GM18505 (cell line): ENCODE measurements around the gene CNTNAP5.
"Not testable (repeated sequence)": the region's sequence is repeated elsewhere in the genome, so short reads cannot be mapped to it uniquely, and the experiment has no call there.

Experiments used
- ATAC-seq: cut with Tn5 transposase; IDR thresholded peaks from one replicate; pipeline ENCODE4 v1.9.1; 2021; ENCODE audit not compliant: unreplicated experiment
- POLR2A ChIP-seq: IDR thresholded peaks from 4 replicates; pipeline ENCODE4 v1.6.1; 2011; ENCODE audit warnings: borderline replicate concordance; ENCODE audit not compliant: insufficient read depth, insufficient read length; ENCODE audit errors: extremely low read depth

Gene CNTNAP5

DNA sequence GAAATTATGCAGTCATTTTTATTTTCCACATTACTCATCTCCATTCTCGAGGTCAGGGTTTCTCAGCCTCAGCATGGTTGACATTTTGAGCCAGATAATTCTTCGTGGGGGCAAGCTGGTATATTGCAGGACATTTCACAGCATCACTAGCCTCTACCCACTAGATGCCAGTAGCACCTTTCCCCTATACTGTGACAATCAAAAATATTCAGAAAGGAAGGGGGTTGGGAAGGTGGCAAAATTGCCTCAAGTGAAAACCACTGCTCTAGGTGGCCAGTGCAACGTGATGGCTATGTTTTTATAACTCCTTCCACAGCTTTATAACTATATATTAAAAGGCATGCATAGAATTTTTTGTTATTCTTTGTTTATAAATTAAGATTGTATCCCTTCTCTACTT lies 294.5 kb downstream of the CNTNAP5 start:
- ATAC-seq = no peak
- no peak for TF ChIP-seq POLR2A

DNA sequence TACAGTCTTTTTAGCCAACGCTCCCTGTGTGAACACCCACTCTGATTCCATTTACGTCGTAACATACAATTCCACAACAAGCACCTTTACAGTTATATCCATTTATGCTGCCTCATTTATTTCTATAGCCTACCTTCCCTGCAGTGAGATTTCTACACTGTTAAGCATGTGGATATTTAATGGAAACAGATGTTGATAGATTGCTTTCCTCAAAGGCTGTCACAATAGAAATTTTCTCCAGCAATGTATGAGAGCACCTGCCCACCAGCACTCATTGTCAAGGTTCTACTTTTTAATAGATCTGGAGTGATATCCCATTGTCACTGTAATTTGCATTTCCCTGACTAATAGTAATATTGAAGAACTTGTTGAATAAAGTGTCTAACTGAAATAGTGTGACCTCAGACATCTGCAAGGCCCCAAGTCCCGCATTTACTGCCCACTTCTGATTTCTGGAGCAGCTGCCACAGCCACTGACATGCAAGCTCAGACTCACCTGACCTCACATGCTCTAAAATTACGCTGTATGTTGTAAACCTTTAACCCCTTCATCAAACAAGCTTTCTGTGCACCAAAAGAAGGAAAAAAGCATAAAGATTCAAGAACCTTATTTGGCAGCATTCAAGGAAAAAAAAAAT lies 295.1 kb downstream of the CNTNAP5 start:
- ATAC-seq = no peak
- no peak for TF ChIP-seq POLR2A

DNA sequence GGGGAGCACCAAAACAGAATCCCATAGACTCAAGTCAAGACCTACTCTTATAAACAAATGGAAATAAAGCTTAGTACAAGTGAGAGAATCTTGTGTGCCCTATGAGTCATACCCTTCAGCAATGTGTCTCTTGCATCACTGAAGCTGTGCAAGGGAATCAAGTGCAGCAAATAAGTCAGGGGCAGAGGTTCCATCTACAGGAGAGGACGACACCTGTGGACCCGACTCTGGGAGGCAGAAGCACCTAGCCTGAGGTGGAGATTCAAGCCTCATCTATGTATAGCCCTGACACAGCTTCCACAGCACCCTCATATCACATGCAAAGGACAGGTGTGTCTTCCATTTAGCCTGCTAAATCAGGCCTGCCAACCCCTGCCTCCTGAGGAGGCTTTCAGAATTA lies 298.2 kb downstream of the CNTNAP5 start:
- no peak for ATAC-seq
- no peak for TF ChIP-seq POLR2A

DNA sequence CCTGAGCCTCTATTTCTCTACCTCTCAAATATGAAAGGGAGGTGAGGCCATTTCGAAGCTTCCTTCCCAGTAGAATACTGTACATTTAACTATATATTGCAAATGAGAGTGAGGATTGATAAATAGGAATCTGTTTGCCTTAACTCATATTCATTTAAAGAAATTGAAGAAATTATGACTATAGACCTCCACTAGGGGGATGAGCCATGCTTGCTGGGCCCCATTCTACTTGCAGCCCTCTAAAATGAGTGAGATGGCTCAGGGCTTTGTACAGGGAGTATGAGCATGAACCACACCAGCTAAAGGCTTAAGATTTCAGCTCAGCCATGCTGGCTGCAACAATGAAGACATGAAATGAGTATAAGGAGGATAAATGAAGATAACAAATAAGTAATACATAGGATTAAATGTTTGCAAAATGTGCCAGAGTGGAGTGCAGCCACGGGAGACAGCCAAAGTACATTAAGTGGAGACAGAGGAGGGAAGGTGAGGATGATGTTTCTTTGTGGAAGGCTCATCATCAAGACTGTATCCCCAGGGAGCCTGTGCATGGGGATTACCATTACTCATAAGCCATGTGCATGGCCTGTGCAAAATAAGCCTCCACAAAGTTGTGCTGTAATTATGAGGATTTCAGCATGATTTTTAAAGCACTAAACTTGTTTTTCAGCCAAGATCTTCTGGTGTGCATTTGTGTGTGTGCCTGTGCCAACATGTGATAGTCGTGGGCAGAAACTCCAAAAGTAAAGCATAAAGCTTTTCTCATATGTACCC lies 300.8 kb downstream of the CNTNAP5 start:
- ATAC-seq = no peak

DNA sequence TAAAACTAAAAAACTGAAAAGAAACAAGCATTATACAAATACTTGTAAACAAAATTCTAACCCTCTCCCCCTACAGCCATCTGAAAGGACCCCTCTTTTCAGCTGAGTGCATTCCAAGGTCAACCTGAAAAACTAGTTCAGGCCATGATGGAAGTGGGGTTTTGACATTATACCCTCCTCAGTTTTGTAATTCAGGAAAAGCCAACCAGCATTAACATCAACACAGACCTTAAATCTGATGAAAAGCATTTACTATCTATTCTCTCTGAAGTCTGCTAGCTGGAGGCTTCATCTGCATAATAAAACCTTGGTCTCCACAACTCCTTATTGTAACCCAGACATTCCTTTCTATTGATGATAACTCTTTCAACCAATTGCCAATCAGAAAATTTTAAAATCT lies 302.2 kb downstream of the CNTNAP5 start:
- TF ChIP-seq POLR2A = no peak

More for the DNA sequence above, 300.8 kb downstream of the CNTNAP5 start:
- no peak for TF ChIP-seq POLR2A

DNA sequence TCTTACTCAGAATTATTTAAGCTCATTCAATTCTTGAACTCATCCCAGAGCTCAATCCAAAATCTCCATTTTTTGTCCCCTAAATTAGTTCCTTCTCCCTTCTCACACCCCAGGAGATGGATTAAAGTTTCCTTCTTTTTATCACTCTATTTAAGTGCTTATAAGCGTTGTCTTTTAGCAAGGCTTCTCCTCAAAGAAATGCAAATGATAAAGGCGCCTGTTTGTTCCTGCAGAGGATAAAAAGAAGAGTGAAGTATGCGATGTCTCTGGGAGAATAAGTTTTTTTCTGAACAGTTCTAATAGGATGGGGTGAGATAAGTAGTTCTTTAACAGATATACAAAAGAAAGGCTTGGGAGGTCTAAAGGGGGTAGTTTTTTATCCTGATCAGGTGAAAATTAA lies 303.3 kb downstream of the CNTNAP5 start:
- ATAC-seq = no peak
- no peak for TF ChIP-seq POLR2A

More for the DNA sequence above, 302.2 kb downstream of the CNTNAP5 start:
- no peak for ATAC-seq

DNA sequence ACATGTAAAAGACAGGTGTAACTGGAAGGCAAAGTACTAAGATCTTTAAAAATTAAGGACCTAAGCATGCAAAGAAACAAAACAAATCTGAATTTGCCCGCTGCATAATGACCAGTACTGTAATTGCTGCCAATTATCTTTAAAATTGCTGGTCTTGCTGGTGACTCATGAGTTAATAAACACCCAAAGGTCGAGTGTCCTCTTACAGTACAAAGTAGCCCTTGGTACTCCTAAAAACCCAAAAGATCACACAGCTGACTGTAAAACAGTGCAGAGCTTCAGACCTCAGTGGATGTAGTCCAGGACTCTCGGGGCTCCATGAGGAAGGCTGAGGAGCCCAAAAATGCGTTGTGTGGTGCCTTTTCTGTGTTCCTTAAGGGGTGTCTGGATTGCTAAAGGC lies 308.7 kb downstream of the CNTNAP5 start:
- ATAC-seq = no peak
- TF ChIP-seq POLR2A = no peak

DNA sequence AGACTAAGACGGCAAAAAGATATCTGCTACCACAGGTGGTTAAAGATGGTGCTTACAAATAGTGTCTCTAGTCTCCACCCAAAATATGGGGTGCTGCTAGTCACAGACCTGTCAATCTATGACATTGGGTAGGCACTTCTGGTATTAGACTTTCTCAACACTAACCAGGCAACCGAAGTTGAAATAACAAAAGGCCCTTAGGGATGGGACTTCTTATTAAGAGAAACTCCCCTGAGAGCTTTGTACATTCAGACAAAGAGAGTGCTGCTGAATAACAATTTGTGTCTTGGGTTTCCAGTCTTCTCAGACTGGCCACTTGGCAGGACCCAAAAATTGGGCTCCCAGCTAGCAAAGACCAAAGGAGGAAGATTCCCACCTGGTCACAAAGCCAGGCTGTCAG lies 310.0 kb downstream of the CNTNAP5 start:
- ATAC-seq = no peak
- TF ChIP-seq POLR2A = no peak

DNA sequence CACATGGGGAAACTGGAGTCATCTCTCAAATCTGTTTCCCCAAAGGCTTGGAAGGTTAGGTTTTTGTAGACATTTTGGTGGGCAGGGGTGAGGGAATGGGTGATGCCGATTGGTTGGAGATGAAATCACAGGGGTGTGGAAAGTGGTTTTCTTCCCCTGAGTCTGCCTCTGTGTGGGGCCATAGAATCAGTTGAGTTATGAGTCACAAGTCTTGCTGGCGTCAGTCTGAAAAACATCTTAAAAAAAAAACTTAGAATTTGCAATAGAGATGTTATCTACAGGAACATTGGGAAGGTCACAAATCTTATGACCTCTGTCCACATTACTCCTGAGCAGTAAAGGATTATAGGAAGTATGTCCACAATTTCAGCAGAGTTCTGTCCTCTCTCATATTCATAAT lies 314.6 kb downstream of the CNTNAP5 start:
- TF ChIP-seq POLR2A = no peak
- ATAC-seq = no peak

DNA sequence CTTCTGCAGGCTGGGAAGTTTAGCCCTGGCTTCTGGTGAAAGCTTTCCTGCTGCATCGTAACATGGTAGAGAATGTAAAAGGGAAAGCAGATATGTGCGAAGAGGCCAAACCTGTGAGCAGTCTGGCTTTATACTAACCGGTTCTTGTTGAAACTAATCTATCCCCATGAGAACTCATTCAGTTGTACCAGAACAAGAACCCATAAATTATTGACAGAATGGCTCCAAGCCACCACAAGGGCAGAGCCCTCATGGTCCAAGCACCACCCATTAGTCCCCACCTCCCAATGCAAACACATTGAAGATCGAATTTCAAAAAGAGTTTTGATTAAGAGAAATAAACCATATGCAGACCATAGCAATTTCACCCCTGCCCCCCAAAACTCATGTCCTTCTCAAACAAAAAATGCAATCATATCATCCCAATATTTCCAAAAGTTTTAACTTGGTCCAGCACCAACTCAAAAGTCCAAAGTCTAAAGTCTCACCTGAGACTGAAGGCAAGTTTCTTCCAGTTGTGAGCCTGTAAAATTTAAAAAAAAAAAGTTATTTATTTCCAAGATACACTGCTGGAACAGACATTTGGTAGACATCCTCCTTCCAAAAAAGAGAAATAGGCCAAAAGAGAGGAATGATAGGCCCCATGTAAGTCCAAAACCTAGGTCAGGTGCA lies 318.9 kb downstream of the CNTNAP5 start:
- no peak for TF ChIP-seq POLR2A
- no peak for ATAC-seq

DNA sequence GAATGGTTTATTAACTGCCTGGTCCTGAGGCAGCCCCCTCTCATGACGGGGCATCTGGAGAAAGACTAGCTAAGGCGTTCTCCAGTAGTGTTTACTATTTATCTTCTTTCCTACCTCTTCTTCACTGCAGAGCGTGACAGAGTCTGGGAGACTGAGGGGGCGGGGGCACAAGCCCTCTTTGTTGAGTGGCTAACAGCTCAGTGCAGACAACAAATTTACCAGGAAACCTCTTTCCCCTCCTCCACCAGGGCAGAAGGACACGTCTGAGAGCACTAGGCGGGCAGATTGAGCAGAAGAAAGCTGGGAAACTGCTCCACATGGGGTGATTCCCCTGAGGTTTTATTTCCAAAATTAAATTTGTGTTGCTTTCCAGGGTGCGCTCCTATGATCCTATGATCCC lies 322.1 kb downstream of the CNTNAP5 start:
- no peak for TF ChIP-seq POLR2A
- no peak for ATAC-seq

DNA sequence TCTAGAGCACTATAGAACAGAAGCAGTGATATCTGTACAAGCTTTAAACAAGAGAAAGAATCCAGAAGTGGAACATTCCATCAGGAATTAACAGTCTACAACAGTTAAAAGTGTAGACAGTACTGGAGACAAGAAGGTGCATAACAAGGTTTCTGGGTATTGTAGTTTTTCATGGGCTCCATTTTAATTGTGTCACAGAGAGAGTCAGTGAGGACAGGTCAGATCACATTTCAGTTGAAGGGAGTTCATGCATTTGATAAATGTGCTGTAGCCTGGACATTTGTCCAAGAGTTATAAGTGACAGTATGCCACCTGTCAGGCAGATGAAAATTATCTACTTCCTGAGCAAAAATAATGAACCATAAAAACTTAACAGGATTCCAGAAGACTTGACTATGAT lies 328.6 kb downstream of the CNTNAP5 start:
- no peak for TF ChIP-seq POLR2A
- no peak for ATAC-seq

DNA sequence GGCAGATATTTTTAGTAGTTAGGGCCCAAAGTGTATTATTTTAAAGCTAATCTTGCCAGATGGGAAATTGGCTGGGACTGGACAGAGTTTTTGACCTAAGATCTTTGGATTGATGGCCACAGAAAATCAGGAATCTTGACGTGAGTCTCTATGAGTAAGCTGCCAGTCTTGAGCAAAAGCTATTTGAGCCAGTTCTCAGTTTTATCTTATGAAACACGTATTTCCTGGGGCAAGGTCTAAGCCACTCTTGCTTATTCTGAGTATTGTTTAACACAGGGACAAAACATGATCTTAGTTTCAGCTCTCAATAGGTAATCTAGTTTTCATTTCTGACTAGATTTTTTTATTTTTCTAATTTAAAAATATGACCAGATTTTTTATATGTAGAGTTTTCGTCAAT lies 329.4 kb downstream of the CNTNAP5 start:
- ATAC-seq = no peak
- no peak for TF ChIP-seq POLR2A

DNA sequence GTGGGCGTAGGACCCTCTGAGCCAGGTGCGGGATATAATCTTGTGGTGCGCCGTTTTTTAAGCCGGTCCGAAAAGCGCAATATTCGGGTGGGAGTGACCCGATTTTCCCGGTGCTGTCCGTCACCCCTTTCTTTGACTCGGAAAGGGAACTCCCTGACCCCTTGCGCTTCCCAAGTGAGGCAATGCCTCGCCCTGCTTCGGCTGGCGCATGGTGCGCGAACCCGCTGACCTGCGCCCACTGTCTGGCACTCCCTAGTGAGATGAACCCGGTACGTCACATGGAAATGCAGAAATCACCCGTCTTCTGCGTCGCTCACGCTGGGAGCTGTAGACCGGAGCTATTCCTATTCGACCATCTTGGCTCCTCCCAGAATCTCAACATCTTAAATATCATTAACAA lies 336.9 kb downstream of the CNTNAP5 start:
- not testable (repeated sequence) for ATAC-seq
